Activated CD8-positive, alpha-beta memory T cell treated with anti-CD3 and anti-CD28 coated beads for 24 hours (primary cell): ENCODE measurements around the gene XRCC6.
"Not testable (repeated sequence)": the region's sequence is repeated elsewhere in the genome, so short reads cannot be mapped to it uniquely, and the experiment has no call there.

Experiments
- DNase-seq: peaks from one replicate; pipeline ENCODE4 v3.0.0-alpha.2; 2020

XRCC6 gene

DNA sequence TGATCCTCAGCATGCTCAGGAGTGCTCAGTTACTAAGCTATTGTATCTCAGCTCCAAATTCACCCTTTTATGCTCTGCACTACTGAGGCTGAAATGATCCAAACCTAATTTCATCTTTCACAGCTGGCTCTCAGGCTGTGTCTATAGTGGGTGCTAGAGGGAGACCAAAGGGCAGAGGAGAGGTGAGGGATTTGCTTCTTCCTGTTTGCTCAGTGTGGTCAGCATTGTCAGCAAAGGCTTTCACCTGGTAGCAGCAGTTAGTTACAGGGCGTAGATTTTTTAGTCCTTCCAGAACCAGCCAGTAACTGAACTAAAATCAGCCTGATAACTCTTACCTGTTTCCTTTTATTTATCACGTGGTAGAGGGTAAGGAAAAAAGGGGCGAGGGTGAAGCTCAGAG is 33.2 kb downstream of the XRCC6 start:
- no peak for DNase-seq

DNA sequence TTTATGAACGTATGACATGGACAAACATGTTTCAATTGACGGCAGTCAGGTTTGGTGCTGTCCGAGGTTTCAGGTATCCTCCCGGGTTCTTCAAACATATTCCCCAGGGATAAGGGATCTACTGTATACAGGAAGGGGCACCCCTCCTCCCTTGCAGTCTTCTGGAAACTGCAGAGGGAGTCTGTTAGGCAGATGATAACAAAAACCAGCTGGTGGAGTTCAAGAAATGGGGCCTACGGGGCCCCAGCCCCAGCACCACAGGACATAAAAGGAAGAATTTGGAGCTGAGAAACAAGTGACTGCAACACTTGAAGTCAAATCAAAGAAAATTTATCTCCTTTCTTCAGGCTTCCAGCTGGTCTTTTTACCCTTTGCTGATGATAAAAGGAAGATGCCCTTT is 35.5 kb downstream of the XRCC6 start:
- no peak for DNase-seq

DNA sequence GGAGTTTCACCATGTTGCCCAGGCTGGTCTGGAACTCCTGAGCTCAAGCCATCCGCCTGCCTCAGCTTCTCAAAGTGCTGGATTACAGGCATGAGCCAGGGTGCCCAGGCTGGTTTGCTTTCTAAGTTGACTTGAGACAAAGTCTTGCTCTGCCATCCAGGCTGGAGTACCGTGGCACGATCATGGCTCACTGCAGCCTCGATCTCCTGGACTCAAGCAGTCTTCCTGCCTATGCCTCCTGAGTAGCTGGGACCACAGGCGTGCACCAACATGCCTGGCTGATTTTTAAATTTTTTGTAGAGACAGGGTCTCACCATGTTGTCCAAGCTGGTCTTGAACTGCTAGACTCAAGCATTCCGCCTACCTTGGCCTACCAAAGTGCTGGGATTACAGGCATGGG is 36.6 kb downstream of the XRCC6 start:
- DNase-seq: no peak

DNA sequence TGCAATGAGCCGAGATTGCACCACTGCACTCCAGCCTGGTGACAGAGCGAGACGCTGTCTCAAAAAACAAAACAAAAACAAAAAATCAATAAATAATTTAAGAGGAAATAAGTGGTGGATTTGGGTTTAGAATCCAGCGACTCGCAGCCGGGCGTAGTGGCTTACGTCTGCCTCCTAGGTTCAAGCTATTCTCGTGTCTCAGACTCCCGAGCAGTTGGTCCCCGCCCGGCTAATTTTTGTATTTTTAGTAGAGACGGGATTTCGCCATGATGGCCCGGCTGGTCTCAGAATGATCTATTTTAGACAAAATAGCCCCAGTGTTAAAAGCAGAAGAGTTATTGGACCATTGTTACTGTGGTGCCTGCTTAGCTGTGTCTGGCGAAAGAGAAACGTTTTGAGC is 37.8 kb downstream of the XRCC6 start:
- DNase-seq: no peak

DNA sequence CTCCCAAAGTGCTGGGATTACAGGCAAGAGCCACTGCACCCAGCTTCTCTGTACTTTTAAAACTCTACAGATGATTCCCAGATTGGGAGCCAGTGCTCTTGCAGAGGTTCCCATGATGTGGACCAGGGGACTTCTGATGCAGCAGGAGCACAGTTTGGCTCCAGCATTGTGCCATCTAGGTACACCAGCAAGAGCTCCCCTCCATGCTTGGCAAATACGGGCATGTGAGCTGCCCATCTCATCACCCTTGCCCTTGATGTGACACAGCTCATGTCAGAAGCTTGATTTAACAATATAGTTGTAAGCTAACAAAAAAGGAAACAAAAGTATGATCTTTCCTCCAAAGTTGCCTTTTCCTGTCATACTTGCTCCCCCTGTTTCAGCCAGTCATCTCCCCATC is 38.8 kb downstream of the XRCC6 start:
- no peak for DNase-seq

DNA sequence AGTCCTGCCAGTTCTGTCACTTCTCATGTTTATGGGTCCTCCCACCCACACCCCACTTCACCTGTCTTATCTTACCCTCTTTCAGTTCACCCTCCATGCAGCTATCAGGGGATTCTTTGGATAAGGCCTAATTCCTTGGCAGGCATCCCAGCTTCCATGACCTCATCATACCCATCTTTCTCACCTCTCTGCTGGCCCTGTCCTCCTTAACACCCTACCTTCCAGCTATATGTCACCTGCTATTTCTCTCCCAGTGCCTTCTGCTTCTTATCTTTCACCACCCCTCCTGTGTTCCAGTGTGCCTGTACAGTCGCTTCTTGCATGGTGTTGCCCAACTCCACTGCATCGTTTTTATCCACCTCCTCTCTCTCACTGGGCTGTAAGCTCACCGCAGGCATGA is 39.3 kb downstream of the XRCC6 start:
- no peak for DNase-seq

DNA sequence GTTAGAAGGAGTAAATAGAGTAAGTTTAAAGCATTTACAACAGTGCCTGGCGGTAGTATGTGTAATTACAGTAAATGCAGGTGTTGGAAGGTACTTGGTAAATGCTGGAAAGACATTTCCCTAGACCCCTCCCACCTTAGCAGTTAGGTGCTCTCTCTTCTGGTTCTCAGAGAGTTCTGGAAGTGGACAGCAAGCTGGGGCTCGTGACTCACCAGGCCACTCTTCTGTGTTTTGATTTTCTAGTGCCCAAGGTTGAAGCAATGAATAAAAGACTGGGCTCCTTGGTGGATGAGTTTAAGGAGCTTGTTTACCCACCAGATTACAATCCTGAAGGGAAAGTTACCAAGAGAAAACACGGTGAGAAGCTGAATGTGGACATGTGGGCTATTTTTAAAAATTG is 40.0 kb downstream of the XRCC6 start:
- no peak for DNase-seq

DNA sequence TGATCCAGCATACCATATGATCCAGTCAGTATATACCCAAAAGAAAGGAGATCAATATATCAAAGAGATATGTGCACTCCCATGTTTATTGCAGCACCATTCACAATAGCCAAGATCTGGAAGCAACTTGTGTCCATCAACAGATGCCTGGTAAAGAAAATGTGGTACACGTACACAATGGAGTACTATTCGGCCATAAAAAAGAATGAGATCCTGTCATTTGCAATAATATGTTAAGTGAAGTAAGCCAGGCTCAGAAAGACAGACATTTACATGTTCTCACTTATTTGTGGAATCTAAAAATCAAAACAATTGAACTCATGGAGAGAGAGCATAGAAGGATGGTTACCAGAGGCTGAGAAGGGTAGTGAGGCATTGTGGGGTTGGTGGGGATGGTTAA is 40.6 kb downstream of the XRCC6 start:
- no peak for DNase-seq

DNA sequence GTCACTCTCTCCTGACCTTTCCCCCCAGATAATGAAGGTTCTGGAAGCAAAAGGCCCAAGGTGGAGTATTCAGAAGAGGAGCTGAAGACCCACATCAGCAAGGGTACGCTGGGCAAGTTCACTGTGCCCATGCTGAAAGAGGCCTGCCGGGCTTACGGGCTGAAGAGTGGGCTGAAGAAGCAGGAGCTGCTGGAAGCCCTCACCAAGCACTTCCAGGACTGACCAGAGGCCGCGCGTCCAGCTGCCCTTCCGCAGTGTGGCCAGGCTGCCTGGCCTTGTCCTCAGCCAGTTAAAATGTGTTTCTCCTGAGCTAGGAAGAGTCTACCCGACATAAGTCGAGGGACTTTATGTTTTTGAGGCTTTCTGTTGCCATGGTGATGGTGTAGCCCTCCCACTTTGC is 42.5 kb downstream of the XRCC6 start:
- DNase-seq: not testable (repeated sequence)

DNA sequence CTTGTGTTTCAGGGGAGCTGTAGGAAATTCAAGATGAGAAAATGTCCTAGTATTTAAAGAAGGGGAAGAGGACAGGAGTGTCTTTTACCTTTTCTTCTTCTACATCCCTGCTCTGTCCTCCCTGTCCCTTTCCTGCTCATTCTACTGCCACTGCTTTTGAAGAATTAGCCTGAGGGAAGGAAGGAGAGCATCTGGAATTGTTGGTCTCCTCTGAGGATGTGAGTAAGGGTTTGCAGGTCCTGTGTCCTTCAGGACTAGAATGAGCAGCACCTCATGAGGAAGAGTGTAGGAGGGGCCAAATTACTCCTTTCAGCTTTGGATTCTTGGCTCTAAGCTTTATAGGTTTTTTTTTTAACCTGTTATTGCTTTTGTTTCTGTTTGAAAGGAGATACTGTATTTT is 43.4 kb downstream of the XRCC6 start:
- no peak for DNase-seq

DNA sequence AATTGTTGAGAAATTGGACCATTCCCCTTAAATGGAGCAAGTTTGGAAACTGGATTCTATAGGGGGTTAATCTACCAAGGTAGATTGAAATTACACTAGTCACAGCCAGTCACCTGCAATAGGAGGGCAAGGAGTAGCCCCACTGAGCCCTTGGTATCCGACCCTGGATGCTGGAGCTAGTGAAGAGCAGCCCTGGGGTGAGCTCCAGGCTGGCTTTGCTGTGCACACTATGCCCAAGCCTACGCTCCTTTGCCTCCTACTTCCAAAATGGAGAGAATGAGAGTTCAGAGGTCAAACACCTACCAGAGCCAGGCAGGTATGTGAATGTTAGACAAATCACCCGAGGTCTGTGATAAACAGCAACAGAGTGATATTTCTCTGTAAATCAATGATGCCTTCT is 43.9 kb downstream of the XRCC6 start:
- DNase-seq: no peak

DNA sequence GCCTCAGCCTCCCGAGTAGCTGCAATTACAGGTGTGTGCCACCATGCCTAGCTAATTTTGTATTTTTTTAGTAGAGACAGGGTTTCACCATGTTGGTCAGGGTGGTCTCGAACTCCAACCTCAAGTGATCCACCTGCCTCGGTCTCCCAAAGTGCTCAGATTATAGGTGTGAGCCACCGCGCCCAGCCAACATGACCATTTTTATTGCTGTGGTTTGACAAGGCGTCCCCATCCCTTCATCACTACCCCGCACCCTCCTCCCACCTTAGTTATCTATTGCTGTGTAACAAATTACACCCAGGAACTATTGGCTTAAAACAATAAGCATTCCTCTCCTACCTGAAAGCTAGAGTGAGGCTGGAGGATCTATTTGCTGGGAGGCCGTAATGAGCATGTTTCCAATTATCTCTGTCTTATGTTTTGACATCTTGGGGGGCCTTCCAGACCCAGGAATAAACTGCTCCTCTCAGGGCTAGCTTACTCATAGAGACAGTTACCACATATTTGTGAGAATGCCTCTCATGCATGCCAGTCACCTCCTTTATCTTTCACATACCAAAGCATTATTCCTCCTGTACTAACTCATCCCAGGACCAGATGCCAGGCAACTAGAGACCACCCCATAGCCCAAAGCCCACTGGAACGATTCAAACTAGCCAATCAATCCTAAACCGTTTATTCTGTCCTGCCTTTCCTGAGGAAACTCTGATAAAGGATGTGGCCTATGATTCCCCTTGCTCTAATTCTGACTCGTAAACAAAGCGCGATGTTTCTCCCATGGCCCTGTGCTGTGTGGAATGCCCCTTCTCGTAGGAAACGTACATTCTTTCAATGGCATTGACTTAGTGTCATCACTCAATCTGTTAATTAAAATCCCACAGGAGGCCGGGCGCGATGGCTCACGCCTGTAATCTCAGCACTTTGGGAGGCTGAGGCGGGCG is 48.1 kb downstream of the XRCC6 start:
- no peak for DNase-seq

DNA sequence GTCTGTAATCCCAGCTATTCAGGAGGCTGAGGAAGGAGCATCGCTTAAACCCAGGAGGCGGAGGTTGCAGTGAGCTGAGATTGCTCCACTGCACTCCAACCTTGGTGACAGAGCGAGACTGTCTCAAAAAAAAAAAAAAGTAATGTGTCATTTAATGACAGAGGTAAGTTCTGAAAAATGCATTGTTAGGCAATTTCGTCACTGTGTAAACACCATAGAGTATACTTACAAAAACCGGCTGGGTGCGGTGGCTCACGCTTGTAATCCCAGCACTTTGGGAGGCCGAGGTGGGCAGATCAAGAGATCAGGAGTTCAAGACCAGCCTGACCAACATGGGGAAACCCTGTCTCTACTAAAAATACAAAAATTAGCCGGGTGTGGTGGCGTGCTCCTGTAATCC is 51.0 kb downstream of the XRCC6 start:
- DNase-seq: not testable (repeated sequence)

DNA sequence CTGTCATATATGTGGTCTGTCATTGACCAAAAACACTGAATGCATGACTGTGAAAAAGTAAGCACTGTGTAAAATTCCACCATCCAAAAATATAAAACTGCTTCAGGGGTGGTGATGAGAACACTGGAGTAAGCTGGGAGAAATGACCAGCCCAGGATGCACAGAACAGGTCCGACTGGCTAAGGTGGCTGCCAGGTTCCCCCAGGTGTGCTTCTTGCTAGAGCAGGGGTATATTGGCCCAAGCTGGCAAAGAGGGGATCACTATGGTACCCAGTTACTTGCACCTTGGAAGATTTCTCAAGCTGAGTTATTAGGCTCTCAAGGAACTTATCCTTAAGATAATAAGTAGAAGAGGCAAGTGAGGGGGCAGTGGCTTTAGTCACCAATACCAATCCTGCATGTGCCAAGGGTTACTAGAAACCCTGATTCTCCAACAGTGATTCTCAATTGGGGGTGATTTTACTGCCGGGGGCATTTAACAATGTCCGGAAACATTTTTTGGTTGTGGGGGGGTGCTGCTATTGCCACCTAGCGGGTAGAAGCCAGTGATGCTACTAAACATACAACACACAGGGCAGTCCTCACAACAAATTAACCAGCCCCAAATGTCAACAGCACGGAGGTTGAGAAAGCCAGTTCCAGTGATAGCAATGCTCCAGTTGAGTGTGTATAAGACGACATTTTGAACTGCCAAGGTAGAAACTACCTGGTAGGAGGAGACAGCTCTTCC is 51.9 kb downstream of the XRCC6 start:
- DNase-seq: no peak

DNA sequence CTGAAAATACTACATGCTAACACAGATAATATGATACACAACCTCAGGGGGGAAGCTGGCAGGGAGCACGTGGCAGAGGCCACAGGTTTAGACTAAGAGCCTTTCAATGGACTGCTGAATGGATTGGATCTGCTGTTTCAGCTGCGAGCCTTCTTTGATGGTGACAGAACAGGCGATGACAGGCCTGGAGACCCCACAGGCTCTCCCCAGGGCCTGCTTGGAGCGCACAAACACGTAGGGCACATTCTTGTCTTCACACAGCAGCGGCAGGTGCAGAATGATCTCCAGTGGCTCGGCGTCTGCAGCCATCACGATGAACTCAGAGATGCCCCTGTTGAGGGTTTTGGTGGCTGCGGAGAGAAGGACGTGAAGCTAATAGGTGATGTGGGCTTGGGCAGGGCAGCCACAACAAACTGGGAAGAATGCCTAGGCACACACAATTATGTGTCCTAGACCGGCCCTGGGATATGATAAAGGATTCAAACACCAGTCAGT is 53.8 kb downstream of the XRCC6 start:
- DNase-seq: no peak

DNA sequence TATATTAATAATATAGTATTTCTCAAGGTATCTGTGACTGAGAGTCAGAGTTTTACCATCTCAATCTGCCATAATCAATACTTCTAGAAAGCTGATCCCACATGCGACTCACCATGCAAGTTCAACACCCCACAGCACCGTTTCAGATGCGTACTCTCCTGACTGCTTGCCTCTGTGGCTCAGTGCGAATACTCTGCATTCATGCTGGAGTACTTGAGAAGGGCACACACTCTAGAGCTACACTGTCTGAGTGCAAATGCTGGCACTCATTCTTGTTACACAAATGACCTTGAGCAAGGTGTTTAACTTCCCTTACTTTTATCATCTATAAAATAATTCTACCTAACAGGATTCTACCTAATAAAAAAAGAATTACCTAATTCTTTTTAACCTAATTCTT is 55.0 kb downstream of the XRCC6 start:
- DNase-seq: no peak

DNA sequence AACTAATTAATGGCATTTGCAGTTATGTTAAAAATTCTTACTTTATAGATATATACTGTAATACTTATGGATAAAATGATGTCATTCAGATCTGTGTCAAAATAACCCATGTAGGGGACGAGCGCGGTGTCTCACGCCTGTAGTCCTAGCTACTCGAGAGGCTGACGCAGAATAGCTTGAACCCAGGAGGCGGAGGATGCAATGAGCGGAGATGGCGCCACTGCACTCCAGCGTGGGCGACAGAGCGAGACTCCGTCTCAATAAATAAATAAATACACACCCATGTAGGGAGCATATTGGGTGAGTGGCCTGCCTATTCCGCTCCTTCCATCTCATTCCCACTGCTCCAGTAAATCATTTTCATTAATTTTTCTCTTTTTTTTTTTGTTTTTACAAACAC is 60.5 kb downstream of the XRCC6 start:
- DNase-seq: no peak

DNA sequence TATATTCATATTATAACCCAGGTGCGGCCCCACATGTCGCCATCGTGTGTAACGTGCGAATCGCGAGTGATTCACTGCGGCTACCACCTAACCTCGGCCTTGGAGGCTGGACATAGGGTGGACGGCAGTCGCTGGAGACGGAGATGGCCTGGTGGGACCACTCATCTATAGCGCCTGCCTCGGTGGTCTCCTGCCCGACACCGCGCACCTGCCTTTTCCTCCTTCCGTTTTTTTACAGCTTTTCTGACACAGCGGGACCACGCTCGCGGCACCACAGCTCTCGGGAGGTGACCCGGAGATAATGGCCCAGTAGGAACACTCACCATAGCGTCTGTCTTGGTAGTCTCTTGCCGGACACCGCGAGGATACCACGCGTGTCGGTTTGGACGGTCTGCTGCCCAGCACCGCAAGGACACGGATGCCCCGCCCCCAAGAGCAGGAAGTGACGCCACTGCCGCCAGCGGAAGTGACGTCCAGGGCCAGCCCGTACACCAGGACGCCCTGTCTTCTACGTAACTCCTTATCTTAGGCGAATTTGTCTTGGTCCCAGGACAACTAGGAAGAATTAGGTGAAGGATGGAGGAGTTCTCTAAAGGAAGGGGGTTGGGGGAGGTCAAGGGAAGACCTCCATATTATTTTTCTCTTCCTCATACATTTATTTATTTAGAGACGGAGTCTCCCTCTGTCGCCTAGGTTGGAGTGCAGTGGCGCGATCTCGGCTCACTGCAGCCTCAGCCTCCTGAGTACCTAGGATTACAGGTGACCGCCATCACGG is 61.1 kb downstream of the XRCC6 start:
- peak; percentile 93 for DNase-seq

DNA sequence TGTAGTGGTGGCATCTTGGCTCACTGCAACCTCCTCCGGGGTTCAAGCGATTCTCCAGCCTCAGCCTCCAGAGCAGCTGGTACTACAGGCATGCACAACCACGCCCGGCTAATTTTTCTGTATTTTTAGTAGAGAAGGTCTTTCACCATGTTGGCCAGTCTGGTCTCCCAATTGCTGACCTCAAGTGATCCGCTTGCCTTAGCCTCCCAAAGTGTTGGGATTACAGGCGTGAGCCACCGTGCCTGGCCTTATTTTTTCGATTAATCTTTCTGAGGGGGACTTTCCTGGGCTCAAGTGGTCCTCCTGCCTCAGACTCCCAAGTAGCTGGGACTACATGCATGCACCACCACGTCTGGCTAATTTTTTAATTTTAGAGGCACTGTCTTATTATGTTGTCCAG is 62.0 kb downstream of the XRCC6 start:
- DNase-seq: no peak

DNA sequence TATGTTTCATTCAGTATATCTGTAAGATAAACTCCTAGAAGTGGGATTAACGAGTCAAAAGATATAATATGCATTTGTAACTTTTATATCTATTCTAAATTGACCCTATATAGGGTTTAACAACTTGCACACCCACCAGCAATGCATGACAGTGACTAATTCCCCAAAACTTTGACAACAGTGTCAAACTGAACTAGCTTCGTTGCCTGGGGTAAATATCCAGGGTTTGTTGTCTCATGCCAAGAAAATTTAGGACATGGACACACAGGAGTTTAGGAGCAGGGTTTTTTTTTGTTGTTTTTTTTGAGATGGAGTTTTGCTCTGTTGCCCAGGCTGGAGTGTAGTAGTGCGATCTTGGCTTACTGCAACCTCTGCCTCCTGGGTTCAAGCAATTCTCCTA is 62.5 kb downstream of the XRCC6 start:
- no peak for DNase-seq

DNA sequence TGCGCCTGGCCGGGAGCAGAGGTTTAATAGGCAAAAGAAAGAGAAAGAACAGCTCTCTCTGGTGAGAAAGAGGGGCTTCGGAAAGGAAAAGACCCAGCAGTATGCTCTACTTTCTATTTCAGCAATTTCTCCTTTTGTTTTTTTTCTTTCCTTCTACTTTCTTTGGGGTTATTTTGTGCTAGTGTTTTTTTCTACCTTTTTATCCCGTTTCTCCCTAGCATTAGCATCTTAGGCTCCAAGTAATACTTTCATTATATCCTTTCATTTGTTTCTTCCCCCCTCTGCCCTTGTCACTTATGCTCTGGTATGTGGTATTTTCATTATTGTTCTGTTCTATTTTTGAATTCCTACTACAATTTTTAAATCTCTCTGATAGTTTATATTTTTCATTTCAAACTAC is 63.1 kb downstream of the XRCC6 start:
- no peak for DNase-seq

DNA sequence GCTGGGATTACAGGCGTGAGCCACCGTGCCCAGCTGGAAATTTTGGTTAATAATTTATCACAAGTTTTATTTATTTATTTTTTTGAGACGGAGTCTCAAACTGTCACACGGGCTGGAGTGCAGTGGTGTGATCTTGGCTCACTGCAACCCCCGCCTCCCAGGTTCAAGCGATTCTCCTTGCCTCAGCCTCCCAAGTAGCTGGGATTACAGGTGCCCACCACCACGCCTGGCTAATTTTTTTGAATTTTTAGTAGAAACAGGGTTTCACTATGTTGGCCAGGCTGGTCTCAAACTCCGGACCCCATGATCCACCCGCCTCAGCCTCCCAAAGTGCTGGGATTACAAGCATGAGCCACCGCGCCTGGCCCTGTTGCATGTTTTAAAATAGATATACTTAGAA is 65.8 kb downstream of the XRCC6 start:
- not testable (repeated sequence) for DNase-seq

DNA sequence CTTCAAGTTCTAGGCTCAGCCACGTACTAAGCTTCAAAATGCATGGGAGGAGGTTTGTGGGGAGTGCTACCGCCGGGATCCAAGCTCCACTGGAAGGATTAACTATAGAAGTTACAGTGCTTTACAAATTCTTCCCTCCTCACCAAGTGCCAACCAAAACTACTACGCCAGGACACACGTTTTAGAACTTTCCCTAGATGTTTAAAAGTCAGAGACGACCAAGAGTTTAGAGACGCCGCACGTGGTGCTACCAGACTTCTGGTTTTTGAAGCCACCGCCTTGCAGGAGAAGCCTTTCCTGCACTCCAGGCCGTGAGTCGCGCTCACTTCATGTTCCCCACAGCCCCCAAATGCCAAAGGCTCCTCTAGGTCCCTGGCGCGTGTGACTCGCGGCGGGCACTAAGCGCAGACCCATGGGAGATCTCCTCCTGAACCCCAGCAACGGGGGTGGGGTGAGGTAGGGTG is 66.8 kb downstream of the XRCC6 start:
- peak; percentile 71 for DNase-seq
